GM23248 (cell line): ENCODE results near the gene EFEMP1. TPM values are rescaled to one million over a fixed set of nuclear protein-coding genes. Genes with fewer than 3 reads are reported as not detected.
A peak's percentile ranks its signal among the peaks of the same experiment; 100 is the strongest.

Experiments used
- DNase-seq: peaks from one replicate; pipeline ENCODE4 v3.0.0-alpha.2; 2015
- H2AFZ ChIP-seq: fragments of 200-600 bp; sonication (generic); 2 replicates; pipeline ENCODE4 v1.6.1; 2016; ENCODE audit warnings: antibody characterized with exemption
- H3F3A ChIP-seq: fragments of 200-600 bp; sonication (generic); 2 replicates; pipeline ENCODE4 v1.6.1; 2016; ENCODE audit warnings: mild to moderate bottlenecking, antibody characterized with exemption, mixed run types; ENCODE audit not compliant: insufficient read depth
- H3K27ac ChIP-seq: fragments of 200-600 bp; sonication (generic); 2 replicates; pipeline ENCODE4 v1.5.1; 2016; ENCODE audit warnings: mild to moderate bottlenecking
- H3K27me3 ChIP-seq: fragments of 200-600 bp; sonication (generic); replicated peaks from 2 replicates; pipeline ENCODE4 v1.6.1; 2016; ENCODE audit warnings: mild to moderate bottlenecking; ENCODE audit not compliant: insufficient read depth
- H3K36me3 ChIP-seq: fragments of 200-600 bp; sonication (generic); 2 replicates; pipeline ENCODE4 v1.6.1; 2016; ENCODE audit warnings: low read depth, mild to moderate bottlenecking
- H3K4me1 ChIP-seq: fragments of 200-600 bp; sonication (generic); 2 replicates; pipeline ENCODE4 v1.6.1; 2016; ENCODE audit warnings: mild to moderate bottlenecking; ENCODE audit not compliant: insufficient read depth
- H3K4me2 ChIP-seq: fragments of 200-600 bp; sonication (generic); one replicate; pipeline ENCODE4 v1.6.1; 2016; ENCODE audit warnings: mild to moderate bottlenecking; ENCODE audit not compliant: unreplicated experiment
- H3K4me3 ChIP-seq: fragments of 200-600 bp; sonication (generic); 2 replicates; pipeline ENCODE4 v1.5.1; 2016; ENCODE audit warnings: mild to moderate bottlenecking
- H3K79me2 ChIP-seq: fragments of 200-600 bp; sonication (generic); 2 replicates; pipeline ENCODE4 v1.6.1; 2016; ENCODE audit warnings: mild to moderate bottlenecking; ENCODE audit not compliant: insufficient read depth
- H3K9ac ChIP-seq: fragments of 200-600 bp; sonication (generic); 2 replicates; pipeline ENCODE4 v1.6.1; 2016; ENCODE audit warnings: mild to moderate bottlenecking
- H3K9me2 ChIP-seq: fragments of 200-600 bp; sonication (generic); 2 replicates; pipeline ENCODE4 v1.6.1; 2016; ENCODE audit warnings: mixed run types, mild to moderate bottlenecking, moderate library complexity; ENCODE audit not compliant: insufficient read depth
- H3K9me3 ChIP-seq: fragments of 200-600 bp; sonication (generic); one replicate; pipeline ENCODE4 v1.6.1; 2017; ENCODE audit warnings: low read depth
- H4K20me1 ChIP-seq: fragments of 200-600 bp; sonication (generic); 2 replicates; pipeline ENCODE4 v1.6.0; 2016; ENCODE audit not compliant: insufficient read depth
- EZH2 ChIP-seq: fragments of 200-600 bp; sonication (generic); IDR thresholded peaks from 2 replicates; pipeline ENCODE4 v1.6.1; 2018; ENCODE audit warnings: antibody characterized with exemption, mild to moderate bottlenecking; ENCODE audit not compliant: insufficient read depth, poor library complexity, severe bottlenecking
- EZH2phosphoT487 ChIP-seq: fragments of 200-600 bp; sonication (generic); IDR thresholded peaks from 2 replicates; pipeline ENCODE4 v1.6.1; 2018; ENCODE audit warnings: antibody characterized with exemption, moderate library complexity, mild to moderate bottlenecking, low read depth; ENCODE audit not compliant: insufficient read depth
- WGBS, 2 experiments: methylation state at CpG; one replicate each; pipeline ENCODE4 v1.1.6; 2015 to 2017; ENCODE audit warnings: low lambda C conversion rate in 2 of 2, low coverage in 1 of 2; ENCODE audit errors: missing lambda C conversion rate in 2 of 2; 5-methylcytosine and 5-hydroxymethylcytosine counted together
- in situ Hi-C: fragments of 300-500 bp; cut with MboI; formaldehyde crosslinking; loops from 2 replicates; pipeline ENCODE4 v1.15.0; 2020
- polyA plus RNA-seq: library from polyadenylated mRNA; unstranded; fragments of >200 nt; fragmentation: Nextera tagmentation; extraction: Ambion mirVana; gene quantifications from 2 replicates; pipeline ENCODE4 v1.2.1, GENCODE V29; 2016
- total RNA-seq: library from RNA; depleted of rRNA; stranded (reverse); fragments of >200 nt; shearing (Covaris generic); gene quantifications from 2 replicates; pipeline ENCODE4 v1.2.3, GENCODE V29; 2014

The EFEMP1 gene
- total and polyA plus RNA-seq, 2 experiments from 2014 or later, result 1,133 to 1,343 TPM

DNA sequence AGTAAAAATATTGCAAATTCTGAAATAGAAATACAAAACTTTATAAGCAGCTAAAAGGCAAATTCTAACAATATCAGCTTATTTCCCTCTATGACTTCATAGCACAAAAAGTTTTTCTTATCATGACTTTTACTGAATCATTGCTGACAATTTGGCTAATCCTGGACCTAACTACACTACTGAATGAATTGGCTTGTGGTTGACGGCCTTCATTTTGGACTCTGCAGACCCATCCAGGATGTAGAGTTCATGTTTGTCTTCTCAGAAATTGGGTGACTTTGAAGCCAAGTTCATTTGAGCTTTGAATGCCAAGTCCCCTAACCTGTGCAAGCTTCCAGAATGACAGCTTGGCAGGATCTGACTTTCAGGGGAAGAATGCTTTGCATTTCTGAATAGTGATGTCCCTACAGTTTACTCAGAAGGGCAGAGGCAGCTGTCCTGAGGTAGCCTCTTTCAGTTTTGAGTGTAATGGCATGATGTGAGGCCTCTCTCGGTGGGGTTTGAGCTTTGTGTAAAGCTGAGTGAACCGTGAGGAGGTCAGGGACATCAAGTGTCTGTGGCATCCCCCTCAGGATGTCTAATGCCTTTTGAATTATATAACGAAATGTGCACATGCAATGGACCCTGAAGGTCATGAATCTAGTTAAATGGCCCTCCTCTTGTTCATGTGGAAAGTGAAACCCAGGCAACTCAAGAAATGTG lies 48.0 kb downstream of the EFEMP1 start:
- Histone ChIP-seq H3K79me2 (no peaks in the 10 kb centered on the region), H3K9me3 (no peaks in the 10 kb centered on the region), H3K27ac (peak overlapping the region; percentile 82), H3K9ac (peak overlapping the region; percentile 34), H3F3A (peaks cover 53% of the 10 kb centered on the region), H3K4me2 (peak overlapping the region; percentile 27), H3K36me3 (peaks cover 77% of the 10 kb centered on the region), H3K9me2 (no peaks in the 10 kb centered on the region), H4K20me1 (no peaks in the 10 kb centered on the region), H3K4me1 (peaks cover 54% of the 10 kb centered on the region), H3K27me3 (no peaks in the 10 kb centered on the region), H3K4me3 (no peak overlapping the region), H2AFZ (no peak overlapping the region)
- peak; percentile 86 for DNase-seq
- TF ChIP-seq EZH2, result no peak
- no peak for TF ChIP-seq EZH2phosphoT487
- in situ Hi-C loops, result no loop called here
- WGBS, 2 experiments, result 39 to 50% methylated on average over 4 of the region's 4 CpGs

- no peaks in the 10 kb centered on the region for H4K20me1 ChIP-seq
- peak overlapping the region; percentile 82; the same call in 1 of the 2 replicates for H3K27ac ChIP-seq
- H3K9me2 ChIP-seq, result no peaks in the 10 kb centered on the region
- no peak for DNase-seq
- peaks cover 45% of the 10 kb centered on the region for H3F3A ChIP-seq
- H3K4me2 ChIP-seq, result no peak overlapping the region
- no peaks in the 10 kb centered on the region for H3K27me3 ChIP-seq
- no peak for TF ChIP-seq EZH2
- no peak overlapping the region for H2AFZ ChIP-seq
- peaks cover 70% of the 10 kb centered on the region for H3K36me3 ChIP-seq
- H3K4me1 ChIP-seq, result peaks cover 54% of the 10 kb centered on the region
- no peak overlapping the region for H3K9ac ChIP-seq
- WGBS, 2 experiments, result 96 to 98% methylated on average over 2 of the region's 2 CpGs
- H3K79me2 ChIP-seq, result no peaks in the 10 kb centered on the region
- in situ Hi-C loops, result no loop called here
- H3K4me3 ChIP-seq, result no peak overlapping the region
- no peaks in the 10 kb centered on the region for H3K9me3 ChIP-seq
These were observed 49.2 kb downstream of the EFEMP1 start for GRCh38 chr2:55874338-55874737.

DNA sequence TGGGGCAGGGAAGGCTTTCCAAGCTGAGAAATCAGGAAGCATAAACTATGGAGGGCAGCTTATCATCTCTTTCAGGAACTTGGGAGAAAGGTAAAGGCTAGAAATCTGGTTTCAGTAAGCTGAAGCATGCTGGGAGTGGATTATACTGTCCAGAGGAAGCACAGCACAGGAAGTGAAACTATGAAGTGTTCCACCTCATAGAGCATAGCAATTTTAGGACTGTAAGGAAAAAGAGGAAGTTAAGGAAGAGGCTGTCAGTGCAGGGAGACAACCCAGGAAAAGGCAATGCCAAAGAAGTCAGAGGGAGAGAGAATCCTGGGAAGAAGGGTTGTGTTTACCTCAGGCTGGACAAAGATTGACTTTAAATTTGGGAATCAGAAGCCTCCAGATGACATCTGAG lies 51.9 kb downstream of the EFEMP1 start:
- Histone ChIP-seq H2AFZ (no peak overlapping the region), H3K4me2 (no peak overlapping the region), H3K9me2 (no peaks in the 10 kb centered on the region), H3K36me3 (peaks cover 72% of the 10 kb centered on the region), H3K4me3 (no peak overlapping the region), H3K9ac (no peak overlapping the region), H3K9me3 (no peaks in the 10 kb centered on the region), H3K27ac (0 out of 2 replicates have a peak overlapping the region, but pooled peaks have one; percentile 7), H3K27me3 (no peaks in the 10 kb centered on the region), H3F3A (peaks cover 25% of the 10 kb centered on the region), H4K20me1 (no peaks in the 10 kb centered on the region), H3K79me2 (no peaks in the 10 kb centered on the region), H3K4me1 (peaks cover 46% of the 10 kb centered on the region)
- no peak for DNase-seq
- in situ Hi-C loops, result no loop called here
- TF ChIP-seq EZH2 (no peak), EZH2phosphoT487 (no peak)

- in situ Hi-C loops, result no loop called here
- Histone ChIP-seq H2AFZ (0 out of 2 replicates have a peak overlapping the region, but pooled peaks have one; percentile 16), H4K20me1 (no peaks in the 10 kb centered on the region), H3K4me1 (peaks cover 41% of the 10 kb centered on the region), H3K9me3 (no peaks in the 10 kb centered on the region), H3K4me3 (no peak overlapping the region), H3F3A (0 out of 2 replicates have a peak, but pooled peaks cover 12% of the 10 kb centered on the region), H3K4me2 (peak overlapping the region; percentile 5), H3K27ac (peak overlapping the region; percentile 82), H3K36me3 (peaks cover 81% of the 10 kb centered on the region), H3K9me2 (no peaks in the 10 kb centered on the region), H3K27me3 (no peaks in the 10 kb centered on the region), H3K79me2 (no peaks in the 10 kb centered on the region), H3K9ac (peak overlapping the region; percentile 48)
- 52 to 55% methylated on average over 5 of the region's 5 CpGs for WGBS, 2 experiments
- DNase-seq, result peak; percentile 88
- TF ChIP-seq EZH2 (no peak), EZH2phosphoT487 (no peak)
These were observed 53.8 kb downstream of the EFEMP1 start for GRCh38 chr2:55869637-55870325.
